IMR-90 (cell line): ENCODE results near the gene MRPL4.

ENCODE experiments used
- BHLHE40 ChIP-seq: fragments of 150-350 bp; IDR thresholded peaks from 2 replicates; pipeline ENCODE4 v1.6.1; 2016; ENCODE audit warnings: mild to moderate bottlenecking, low read depth, low read length
- CTCF ChIP-seq: conservative IDR thresholded peaks from 2 replicates; pipeline ENCODE4 v1.5.1; 2012; ENCODE audit warnings: mild to moderate bottlenecking, low read depth, low read length, improper control_type of control experiment
- FOS ChIP-seq: fragments of 150-350 bp; IDR thresholded peaks from 2 replicates; pipeline ENCODE4 v1.6.1; 2016; ENCODE audit warnings: low read depth, low read length
- MAFK ChIP-seq: IDR thresholded peaks from 2 replicates; pipeline ENCODE4 v1.6.1; 2012; ENCODE audit warnings: low read depth, low read length, improper control_type of control experiment
- POLR2A ChIP-seq: IDR thresholded peaks from 2 replicates; pipeline ENCODE4 v1.6.1; 2012; ENCODE audit warnings: mild to moderate bottlenecking, low read depth, low read length
- RCOR1 ChIP-seq: IDR thresholded peaks from 2 replicates; pipeline ENCODE4 v1.6.1; 2012; ENCODE audit warnings: mild to moderate bottlenecking, low read length, improper control_type of control experiment; ENCODE audit not compliant: insufficient replicate concordance
- SMC3 ChIP-seq: fragments of 150-350 bp; IDR thresholded peaks from 2 replicates; pipeline ENCODE4 v1.6.1; 2016; ENCODE audit warnings: low read depth, mild to moderate bottlenecking, antibody characterized with exemption, low read length, moderate library complexity

- TF ChIP-seq POLR2A (no peak), CTCF (no peak), MAFK (no peak), FOS (no peak), BHLHE40 (peak; percentile 88), SMC3 (no peak), RCOR1 (no peak)
Measured at GRCh38 chr19:10289167-10289835, 37.3 kb downstream of the MRPL4 start.
